CD8-positive, alpha-beta memory T cell (primary cell): ENCODE data around the gene SOX5. TPM values are rescaled to one million over a fixed set of nuclear protein-coding genes. Genes with fewer than 3 reads are reported as not detected.

ENCODE experiments used
- CTCF ChIA-PET: fragments of 350-600 bp; sonication (Branson Sonifier 250); formaldehyde crosslinking; loops from one replicate; lab custom pipeline; 2021; ENCODE audit warnings: antibody characterized with exemption; lab: Charles Lee
- POLR2A ChIA-PET: fragments of 350-600 bp; sonication (Branson Sonifier 250); formaldehyde crosslinking; loops from one replicate; lab custom pipeline; 2021; ENCODE audit warnings: antibody characterized with exemption; lab: Charles Lee
- DNase-seq, 5 donors: peaks; one replicate each; pipeline versions ENCODE4 v3.0.0 to v3.0.0-alpha.2; 2020 to 2022; ENCODE audit warnings: mixed read lengths in 1 of 5
- H3K27ac ChIP-seq: one replicate; pipeline ENCODE4 v1.7.0; 2013; ENCODE audit warnings: low read depth, mild to moderate bottlenecking, low read length, moderate library complexity
- H3K27me3 ChIP-seq: 2 replicates; pipeline ENCODE4 v1.7.0; 2013; ENCODE audit warnings: low read length, mild to moderate bottlenecking; ENCODE audit not compliant: insufficient read depth, poor library complexity, severe bottlenecking
- H3K36me3 ChIP-seq: 2 replicates; pipeline ENCODE4 v1.7.0; 2013; ENCODE audit warnings: mild to moderate bottlenecking, low read length, moderate library complexity; ENCODE audit not compliant: insufficient read depth
- H3K4me1 ChIP-seq: 2 replicates; pipeline ENCODE4 v1.7.0; 2013; ENCODE audit warnings: mild to moderate bottlenecking, low read length, moderate library complexity; ENCODE audit not compliant: insufficient read depth
- H3K4me3 ChIP-seq: 2 replicates; pipeline ENCODE4 v1.7.0; 2013; ENCODE audit warnings: mild to moderate bottlenecking, low read length
- H3K9me3 ChIP-seq: 2 replicates; pipeline ENCODE4 v1.7.0; 2013; ENCODE audit warnings: mild to moderate bottlenecking, low read length
- H3K27ac Mint-ChIP-seq, 8 donors: one replicate each; pipeline ENCODE4 v1.8.0; 2020 to 2021; ENCODE audit warnings: mixed read lengths in 8 of 8, mild to moderate bottlenecking in 6 of 8, inconsistent platforms in 3 of 8, moderate library complexity in 3 of 8
- H3K27me3 Mint-ChIP-seq, 2 donors: one replicate each; pipeline ENCODE4 v1.8.0; 2020 to 2021; ENCODE audit warnings: mixed read lengths in 2 of 2, mild to moderate bottlenecking in 1 of 2, moderate library complexity in 1 of 2
- H3K36me3 Mint-ChIP-seq, 3 donors: one replicate each; pipeline ENCODE4 v1.8.0; 2020 to 2021; ENCODE audit warnings: mixed read lengths in 3 of 3, inconsistent platforms in 1 of 3, mild to moderate bottlenecking in 1 of 3
- H3K4me1 Mint-ChIP-seq, 3 donors: one replicate each; pipeline ENCODE4 v1.8.0; 2020 to 2021; ENCODE audit warnings: mixed read lengths in 3 of 3, inconsistent platforms in 1 of 3, mild to moderate bottlenecking in 1 of 3
- H3K4me3 Mint-ChIP-seq, 7 donors: one replicate each; pipeline ENCODE4 v1.8.0; 2020 to 2021; ENCODE audit warnings: mixed read lengths in 7 of 7, mild to moderate bottlenecking in 6 of 7, moderate library complexity in 4 of 7, inconsistent platforms in 2 of 7
- H3K9me3 Mint-ChIP-seq, 5 donors: one replicate each; pipeline ENCODE4 v1.8.0; 2020 to 2022; ENCODE audit warnings: mixed read lengths in 5 of 5, mild to moderate bottlenecking in 3 of 5, moderate library complexity in 2 of 5, inconsistent platforms in 1 of 5
- polyA plus RNA-seq: library from polyadenylated mRNA; unstranded; fragments of 300-500 nt; fragmentation: Illumina TruSeq; gene quantifications from one replicate; pipeline ENCODE4 v1.2.3, GENCODE V29; 2021
- total RNA-seq, 2 experiments: library from RNA; stranded (reverse); gene quantifications; one replicate each; pipeline ENCODE4 v1.2.3, GENCODE V29; 2021

SOX5 gene
- total and polyA plus RNA-seq, 3 experiments from 2014 or later, result 0.13 to 0.18 TPM; not detected in 1

DNA sequence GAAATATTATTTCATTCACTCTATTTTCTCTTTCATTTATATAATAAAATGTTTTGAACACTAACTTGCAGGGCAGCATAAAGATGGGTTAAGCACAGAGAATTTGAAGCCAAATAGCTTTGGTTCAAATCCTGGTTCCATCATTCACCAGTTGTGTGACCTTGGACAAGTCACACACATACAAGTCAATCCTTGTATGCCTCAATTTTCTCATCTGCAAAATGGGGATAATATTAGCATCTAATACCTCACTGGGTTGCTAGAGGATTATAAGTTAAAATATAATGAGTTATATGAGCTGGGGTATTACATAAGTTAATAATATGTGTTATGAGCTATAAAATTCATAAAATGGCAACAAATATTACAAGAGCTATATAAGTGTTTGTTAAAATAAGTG is 94.9 kb downstream of the SOX5 start:
- Histone ChIP-seq H3K9me3 (no peaks in the 10 kb centered on the region), H3K36me3 (no peaks in the 10 kb centered on the region), H3K27me3 (no peaks in the 10 kb centered on the region), H3K4me3 (no peak overlapping the region), H3K4me1 (no peaks in the 10 kb centered on the region), H3K27ac (no peak overlapping the region)
- Mint-ChIP-seq H3K27me3 (no peaks in the 10 kb centered on the region), H3K4me3 (no peak overlapping the region), H3K27ac (no peak overlapping the region), H3K4me1 (no peaks in the 10 kb centered on the region), H3K36me3 (no peaks in the 10 kb centered on the region), H3K9me3 (peaks cover 3 to 22% (median 5%) of the 10 kb centered on the region in 5 donors)
- CTCF ChIA-PET, result no interaction called here
- no peak for DNase-seq
- POLR2A ChIA-PET, result no interaction called here

DNA sequence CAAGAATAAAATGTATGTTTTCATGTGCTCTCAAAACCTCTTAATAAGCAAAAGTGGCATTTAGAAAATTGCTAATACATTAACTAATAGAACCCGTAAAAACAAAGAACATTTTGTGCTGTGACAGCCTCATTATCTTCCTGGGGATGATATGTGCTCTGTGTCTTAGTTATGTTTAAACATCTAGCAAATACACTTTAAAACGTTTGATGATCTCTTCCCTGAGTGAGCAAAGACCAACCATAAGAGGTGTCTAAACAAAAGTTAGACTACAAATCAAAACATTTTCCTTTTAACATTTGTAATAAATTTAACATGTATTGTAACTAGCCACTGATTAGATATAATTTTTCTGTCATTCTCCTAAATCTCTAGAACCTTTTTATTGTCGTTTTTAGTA is 95.8 kb downstream of the SOX5 start:
- Histone ChIP-seq H3K27ac (no peak overlapping the region), H3K27me3 (no peaks in the 10 kb centered on the region), H3K36me3 (no peaks in the 10 kb centered on the region), H3K9me3 (no peaks in the 10 kb centered on the region), H3K4me3 (no peak overlapping the region), H3K4me1 (no peaks in the 10 kb centered on the region)
- ChIA-PET CTCF (no interaction called here), POLR2A (no interaction called here)
- Mint-ChIP-seq H3K36me3 (no peaks in the 10 kb centered on the region), H3K9me3 (peaks cover 0 to 19% (median 5%) of the 10 kb centered on the region in 5 donors), H3K27me3 (no peaks in the 10 kb centered on the region), H3K27ac (no peak overlapping the region), H3K4me1 (no peaks in the 10 kb centered on the region), H3K4me3 (no peak overlapping the region)
- DNase-seq, result no peak

DNA sequence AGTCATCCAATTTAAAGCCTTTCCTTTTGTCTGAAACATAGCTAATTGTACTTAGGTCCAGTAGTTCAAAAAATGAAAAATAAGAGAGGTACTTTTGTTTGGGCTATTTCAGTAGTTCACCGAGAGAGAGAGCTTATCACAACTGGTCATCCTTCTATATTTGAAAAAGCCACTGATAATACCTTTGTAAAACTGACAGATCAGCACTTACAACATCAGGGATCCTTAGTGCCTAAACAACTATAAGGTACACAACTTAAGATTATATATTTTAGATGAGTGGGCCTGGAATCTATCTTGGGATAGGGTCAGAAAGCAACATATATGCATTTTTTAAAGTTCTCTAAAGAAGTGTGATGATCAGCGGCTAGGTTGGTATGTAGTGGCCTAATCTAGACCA is 97.9 kb downstream of the SOX5 start:
- H3K9me3 Mint-ChIP-seq, result peaks cover 0 to 16% (median 3%) of the 10 kb centered on the region in 5 donors
- H3K4me3 Mint-ChIP-seq, result no peak overlapping the region
- H3K36me3 ChIP-seq, result no peaks in the 10 kb centered on the region
- H3K27me3 Mint-ChIP-seq, result no peaks in the 10 kb centered on the region
- no peak for DNase-seq
- H3K4me3 ChIP-seq, result no peak overlapping the region
- no peaks in the 10 kb centered on the region for H3K4me1 Mint-ChIP-seq
- no peaks in the 10 kb centered on the region for H3K27me3 ChIP-seq
- no peaks in the 10 kb centered on the region for H3K9me3 ChIP-seq
- POLR2A ChIA-PET, result no interaction called here
- no peak overlapping the region for H3K27ac ChIP-seq
- H3K4me1 ChIP-seq, result no peaks in the 10 kb centered on the region
- no peak overlapping the region for H3K27ac Mint-ChIP-seq
- CTCF ChIA-PET, result no interaction called here
- no peaks in the 10 kb centered on the region for H3K36me3 Mint-ChIP-seq

DNA sequence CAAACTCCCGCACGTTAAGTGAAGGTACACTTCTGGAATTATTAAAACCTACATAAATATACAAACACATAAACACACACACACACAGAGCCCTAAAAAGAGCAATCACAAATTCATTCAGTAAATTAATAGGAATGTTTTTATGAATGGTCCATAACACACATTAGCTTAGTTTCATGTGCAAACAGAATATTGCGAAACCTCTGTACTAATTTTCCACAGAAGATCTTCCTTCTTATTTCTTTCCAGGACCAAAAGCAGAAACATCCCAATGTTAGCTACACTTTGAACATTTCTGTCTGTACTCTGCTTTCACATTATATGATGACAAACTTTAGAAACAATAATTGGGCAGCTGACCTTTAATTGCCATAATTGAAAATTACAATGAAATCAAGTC is 101.6 kb downstream of the SOX5 start:
- Mint-ChIP-seq H3K4me1 (no peaks in the 10 kb centered on the region), H3K27ac (no peak overlapping the region), H3K36me3 (no peaks in the 10 kb centered on the region), H3K27me3 (no peaks in the 10 kb centered on the region), H3K9me3 (peaks cover 0 to 10% (median 3%) of the 10 kb centered on the region in 5 donors), H3K4me3 (no peak overlapping the region)
- H3K36me3 ChIP-seq, result no peaks in the 10 kb centered on the region
- no peaks in the 10 kb centered on the region for H3K27me3 ChIP-seq
- POLR2A ChIA-PET, result no interaction called here
- CTCF ChIA-PET, result no interaction called here
- no peaks in the 10 kb centered on the region for H3K9me3 ChIP-seq
- no peak overlapping the region for H3K4me3 ChIP-seq
- no peak overlapping the region for H3K27ac ChIP-seq
- no peak for DNase-seq
- H3K4me1 ChIP-seq, result no peaks in the 10 kb centered on the region

DNA sequence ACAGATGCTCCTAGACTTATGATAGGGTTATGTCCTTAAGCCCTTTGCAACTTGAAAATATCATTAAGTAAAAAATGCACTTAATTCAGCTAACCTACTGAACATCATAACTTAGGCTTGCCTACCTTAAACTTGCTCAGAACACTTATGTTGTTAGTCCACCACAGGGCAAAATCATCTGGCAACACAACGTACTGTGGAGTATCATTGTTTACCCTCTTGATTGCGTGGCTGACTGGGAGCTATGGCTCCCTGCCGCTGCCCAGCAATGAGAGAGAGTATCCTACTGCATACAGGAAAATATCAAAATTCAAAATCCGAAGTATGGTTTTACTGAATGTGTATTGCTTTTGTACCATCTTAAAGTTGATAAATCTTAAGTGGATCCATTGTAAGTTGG is 105.5 kb downstream of the SOX5 start:
- no peaks in the 10 kb centered on the region for H3K4me1 ChIP-seq
- H3K27me3 ChIP-seq, result no peaks in the 10 kb centered on the region
- CTCF ChIA-PET, result no interaction called here
- no peaks in the 10 kb centered on the region for H3K36me3 ChIP-seq
- DNase-seq, result no peak
- Mint-ChIP-seq H3K9me3 (peaks cover 0 to 8% (median 3%) of the 10 kb centered on the region in 5 donors), H3K4me1 (no peaks in the 10 kb centered on the region), H3K27ac (no peak overlapping the region), H3K36me3 (no peaks in the 10 kb centered on the region), H3K27me3 (no peaks in the 10 kb centered on the region), H3K4me3 (no peak overlapping the region)
- POLR2A ChIA-PET, result no interaction called here
- H3K9me3 ChIP-seq, result no peaks in the 10 kb centered on the region
- no peak overlapping the region for H3K4me3 ChIP-seq
- H3K27ac ChIP-seq, result no peak overlapping the region

DNA sequence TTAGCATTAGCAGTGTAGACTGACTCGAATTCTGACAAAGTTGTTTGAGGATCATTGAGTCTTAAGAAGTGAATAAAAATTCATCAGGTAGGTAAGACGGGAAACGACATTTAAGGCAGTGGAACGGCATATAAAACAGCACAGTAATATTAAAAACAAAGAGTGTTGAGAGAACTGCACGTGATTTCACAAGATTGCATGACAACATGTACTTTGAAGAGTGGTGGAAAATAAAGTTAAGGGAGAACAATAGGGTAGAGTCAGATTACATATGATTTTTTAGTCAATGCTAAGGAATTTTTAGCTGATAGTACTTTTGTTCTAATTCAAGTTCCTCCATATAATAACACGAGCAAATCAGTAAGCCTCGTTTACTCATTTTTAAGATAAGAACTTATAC is 115.4 kb downstream of the SOX5 start:
- Mint-ChIP-seq H3K4me3 (no peak overlapping the region), H3K9me3 (peaks cover 0 to 2% (median 0%) of the 10 kb centered on the region in 5 donors), H3K36me3 (no peaks in the 10 kb centered on the region), H3K27me3 (no peaks in the 10 kb centered on the region), H3K4me1 (no peaks in the 10 kb centered on the region), H3K27ac (no peak overlapping the region)
- no peak overlapping the region for H3K4me3 ChIP-seq
- ChIA-PET POLR2A (no interaction called here), CTCF (no interaction called here)
- H3K36me3 ChIP-seq, result no peaks in the 10 kb centered on the region
- H3K4me1 ChIP-seq, result no peaks in the 10 kb centered on the region
- no peaks in the 10 kb centered on the region for H3K27me3 ChIP-seq
- no peak for DNase-seq
- no peaks in the 10 kb centered on the region for H3K9me3 ChIP-seq
- H3K27ac ChIP-seq, result no peak overlapping the region

DNA sequence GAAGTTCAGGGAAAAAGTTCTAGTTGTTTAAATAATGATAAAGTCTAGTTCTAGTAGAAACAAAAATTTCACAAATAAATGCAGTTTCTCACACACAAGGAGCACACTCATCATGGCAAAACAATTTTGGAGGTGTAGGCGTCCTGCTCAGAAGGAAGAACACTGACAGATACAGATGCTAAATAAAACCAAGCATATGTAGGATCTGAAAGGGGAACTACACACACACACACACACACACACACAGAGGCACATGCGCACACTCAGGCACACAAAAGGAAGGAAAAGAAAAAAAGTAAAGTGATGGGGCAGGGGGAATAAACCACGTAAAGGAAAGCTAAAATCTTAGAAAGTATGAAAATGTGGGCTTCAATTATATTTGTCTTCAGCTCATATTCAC is 117.7 kb downstream of the SOX5 start:
- Mint-ChIP-seq H3K27me3 (no peaks in the 10 kb centered on the region), H3K9me3 (peaks cover 0 to 4% (median 2%) of the 10 kb centered on the region in 5 donors), H3K36me3 (no peaks in the 10 kb centered on the region), H3K27ac (no peak overlapping the region), H3K4me1 (no peaks in the 10 kb centered on the region), H3K4me3 (no peak overlapping the region)
- Histone ChIP-seq H3K9me3 (no peaks in the 10 kb centered on the region), H3K27me3 (no peaks in the 10 kb centered on the region), H3K27ac (no peak overlapping the region), H3K36me3 (no peaks in the 10 kb centered on the region), H3K4me3 (no peak overlapping the region), H3K4me1 (no peaks in the 10 kb centered on the region)
- DNase-seq, result no peak
- CTCF ChIA-PET, result no interaction called here
- POLR2A ChIA-PET, result no interaction called here

DNA sequence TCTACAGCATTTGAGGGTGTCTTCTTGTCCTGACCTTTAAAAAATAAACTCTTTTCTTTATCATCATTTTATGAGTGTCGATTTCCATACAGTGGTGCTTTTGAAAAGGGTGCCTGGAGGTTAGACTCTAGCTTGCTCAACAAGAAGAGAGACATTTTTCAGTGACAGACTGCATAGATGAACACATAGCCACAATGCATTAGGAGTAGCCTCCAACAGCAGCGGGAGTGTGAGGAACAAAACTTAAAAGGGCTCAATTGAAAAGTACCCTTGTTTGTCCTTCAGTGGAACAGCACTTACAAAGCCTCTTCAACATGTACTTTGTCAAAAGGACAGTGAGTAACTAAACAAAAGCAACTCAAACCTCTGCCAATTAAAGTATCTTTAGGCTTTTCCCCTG is 119.3 kb downstream of the SOX5 start:
- ChIA-PET CTCF (no interaction called here), POLR2A (no interaction called here)
- Histone ChIP-seq H3K4me3 (no peak overlapping the region), H3K9me3 (no peaks in the 10 kb centered on the region), H3K27me3 (no peaks in the 10 kb centered on the region), H3K36me3 (no peaks in the 10 kb centered on the region), H3K27ac (no peak overlapping the region), H3K4me1 (no peaks in the 10 kb centered on the region)
- Mint-ChIP-seq H3K4me1 (no peaks in the 10 kb centered on the region), H3K9me3 (peaks cover 0 to 4% (median 2%) of the 10 kb centered on the region in 5 donors), H3K27me3 (no peaks in the 10 kb centered on the region), H3K27ac (no peak overlapping the region), H3K36me3 (no peaks in the 10 kb centered on the region), H3K4me3 (no peak overlapping the region)
- DNase-seq, result no peak

DNA sequence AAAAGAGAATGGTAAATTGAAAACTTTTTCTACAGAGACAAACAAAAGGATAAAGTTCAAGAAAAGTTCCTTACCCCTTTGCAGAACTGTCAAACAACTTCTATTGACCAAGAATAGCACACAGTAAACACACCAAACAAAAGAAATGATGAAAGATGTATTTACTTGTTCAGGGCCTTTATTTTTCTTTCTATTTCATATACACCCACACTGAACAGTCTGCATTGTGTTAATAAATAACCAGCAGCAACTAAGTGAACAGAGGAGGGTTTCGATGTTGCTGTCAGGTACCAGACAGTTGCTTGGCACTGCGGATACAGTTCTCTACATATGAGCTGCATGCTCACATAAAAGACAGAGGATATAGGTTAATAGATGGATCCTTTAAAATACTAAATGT is 122.1 kb downstream of the SOX5 start:
- Histone ChIP-seq H3K9me3 (no peaks in the 10 kb centered on the region), H3K27me3 (no peaks in the 10 kb centered on the region), H3K27ac (no peak overlapping the region), H3K36me3 (no peaks in the 10 kb centered on the region), H3K4me1 (no peaks in the 10 kb centered on the region), H3K4me3 (no peak overlapping the region)
- ChIA-PET CTCF (no interaction called here), POLR2A (no interaction called here)
- no peaks in the 10 kb centered on the region for H3K4me1 Mint-ChIP-seq
- H3K27me3 Mint-ChIP-seq, result no peaks in the 10 kb centered on the region
- H3K36me3 Mint-ChIP-seq, result no peaks in the 10 kb centered on the region
- peaks cover 0 to 4% (median 2%) of the 10 kb centered on the region in 5 donors for H3K9me3 Mint-ChIP-seq
- no peak for DNase-seq
- H3K4me3 Mint-ChIP-seq, result no peak overlapping the region
- H3K27ac Mint-ChIP-seq, result no peak overlapping the region
